Liver (tissue), 9 donors: Measurements from ENCODE around the gene LSM5. TPM values are rescaled to one million over a fixed set of nuclear protein-coding genes. Genes with fewer than 3 reads are reported as not detected.

Experiments
- DNase-seq: peaks from one replicate; pipeline ENCODE4 v3.0.0-alpha.2; 2017; ENCODE audit warnings: low spot score
- H3K27ac ChIP-seq, 2 donors: one replicate each; pipeline ENCODE4 v1.7.0; 2013; ENCODE audit warnings: inconsistent platforms in 2 of 2, low read length in 2 of 2, control low read depth in 1 of 2, low read depth in 1 of 2, mild to moderate bottlenecking in 1 of 2
- H3K27me3 ChIP-seq, 4 donors: one replicate each; pipeline versions ENCODE4 v1.6.1 to v1.7.0; 2013; ENCODE audit warnings: low read length in 3 of 4, inconsistent platforms in 1 of 4, mild to moderate bottlenecking in 1 of 4, moderate library complexity in 1 of 4; ENCODE audit not compliant: control insufficient read depth in 4 of 4, insufficient read depth in 4 of 4
- H3K36me3 ChIP-seq, 4 donors: one replicate each; pipeline versions ENCODE4 v1.6.1 to v1.7.0; 2013; ENCODE audit warnings: low read length in 3 of 4, mild to moderate bottlenecking in 3 of 4, low read depth in 1 of 4, moderate library complexity in 1 of 4; ENCODE audit not compliant: control insufficient read depth in 4 of 4, insufficient read depth in 3 of 4
- H3K4me1 ChIP-seq, 4 donors: one replicate each; pipeline versions ENCODE4 v1.6.1 to v1.7.0; 2013; ENCODE audit warnings: low read length in 3 of 4, mild to moderate bottlenecking in 3 of 4, moderate library complexity in 1 of 4; ENCODE audit not compliant: control insufficient read depth in 4 of 4, insufficient read depth in 4 of 4
- H3K4me3 ChIP-seq, 3 donors: one replicate each; pipeline versions ENCODE4 v1.6.1 to v1.7.0; 2013; ENCODE audit warnings: low read length in 3 of 3, control low read depth in 1 of 3, low read depth in 1 of 3, mild to moderate bottlenecking in 1 of 3
- H3K9ac ChIP-seq, 2 donors: one replicate each; pipeline ENCODE4 v1.7.0; 2013; ENCODE audit warnings: low read length in 2 of 2, mild to moderate bottlenecking in 2 of 2, moderate library complexity in 2 of 2, control low read depth in 1 of 2, low read depth in 1 of 2
- H3K9me3 ChIP-seq, 4 donors: one replicate each; pipeline versions ENCODE4 v1.6.1 to v1.7.0; 2013; ENCODE audit warnings: low read length in 3 of 4; ENCODE audit not compliant: control insufficient read depth in 4 of 4
- CTCF ChIP-seq: fragments of 150-350 bp; IDR thresholded peaks from 2 replicates; pipeline ENCODE4 v1.5.1; 2017; ENCODE audit warnings: improper control_type of control experiment, low read depth, low read length; ENCODE audit not compliant: missing input control
- EGR1 ChIP-seq, 2 donors: IDR thresholded peaks; 2 replicates each; pipeline ENCODE4 v1.6.1; 2016 to 2018; ENCODE audit warnings: antibody characterized with exemption in 2 of 2, low read depth in 2 of 2
- FOXA1 ChIP-seq: IDR thresholded peaks from 2 replicates; pipeline ENCODE4 v1.6.1; 2016; ENCODE audit warnings: antibody characterized with exemption
- FOXA2 ChIP-seq: IDR thresholded peaks from 2 replicates; pipeline ENCODE4 v1.6.1; 2016; ENCODE audit warnings: antibody characterized with exemption
- GABPA ChIP-seq, 2 donors: IDR thresholded peaks in 1 of 2; conservative IDR thresholded peaks in 1 of 2; 2 replicates each; pipeline ENCODE4 v1.6.1; 2016; ENCODE audit warnings: antibody characterized with exemption in 2 of 2, mild to moderate bottlenecking in 1 of 2, moderate library complexity in 1 of 2
- HNF4G ChIP-seq: IDR thresholded peaks from 2 replicates; pipeline ENCODE4 v1.6.1; 2016; ENCODE audit warnings: antibody characterized with exemption
- JUND ChIP-seq, 2 donors: IDR thresholded peaks; 2 replicates each; pipeline ENCODE4 v1.6.1; 2016; ENCODE audit warnings: antibody characterized with exemption in 2 of 2
- MAX ChIP-seq: IDR thresholded peaks from 2 replicates; pipeline ENCODE4 v1.6.1; 2016; ENCODE audit warnings: antibody characterized with exemption
- NR2F2 ChIP-seq: IDR thresholded peaks from 2 replicates; pipeline ENCODE4 v1.6.1; 2016; ENCODE audit warnings: antibody characterized with exemption
- RAD21 ChIP-seq, 2 donors: IDR thresholded peaks; 2 replicates each; pipeline ENCODE4 v1.6.1; 2016; ENCODE audit warnings: antibody characterized with exemption in 2 of 2, mild to moderate bottlenecking in 2 of 2
- REST ChIP-seq: IDR thresholded peaks from 2 replicates; pipeline ENCODE4 v1.6.1; 2016; ENCODE audit warnings: antibody characterized with exemption, mild to moderate bottlenecking
- RXRA ChIP-seq, 2 donors: IDR thresholded peaks; 2 replicates each; pipeline ENCODE4 v1.6.1; 2017 to 2018; ENCODE audit warnings: antibody characterized with exemption in 2 of 2, mild to moderate bottlenecking in 1 of 2
- TAF1 ChIP-seq: conservative IDR thresholded peaks from 2 replicates; pipeline ENCODE4 v1.6.1; 2016; ENCODE audit warnings: antibody characterized with exemption, mild to moderate bottlenecking
- ZBTB33 ChIP-seq: IDR thresholded peaks from 2 replicates; pipeline ENCODE4 v1.6.1; 2016; ENCODE audit warnings: antibody characterized with exemption
- WGBS: extraction: QIAGEN DNeasy Blood & Tissue Kit; methylation state at CpG from one replicate; pipeline ENCODE4 v1.1.7; 2013; 5-methylcytosine and 5-hydroxymethylcytosine counted together
- polyA plus RNA-seq, 2 donors: library from polyadenylated mRNA; stranded (reverse) in 1 of 2; unstranded in 1 of 2; fragments of 200-250 nt in 1 of 2; fragments of >200 nt in 1 of 2; fragmentation: Nextera tagmentation in 1 of 2; extraction: Ambion mirVana in 1 of 2; gene quantifications; one replicate each; pipeline versions ENCODE4 v1.2.1 to v1.2.3, GENCODE V29; 2013 to 2015
- total RNA-seq, 2 donors: library from RNA; depleted of rRNA; stranded (reverse); fragments of >200 nt; gene quantifications; one replicate each; pipeline ENCODE4 v1.2.3, GENCODE V29; 2014
- donor health status: healthy.
- donor health status: healthy.
- donor health status: healthy.
- donor health status: healthy.
- donor health status: healthy.

LSM5 gene
- total and polyA plus RNA-seq, 4 donors: 6.0 to 74.1 (median 25.8) TPM

- Histone ChIP-seq H3K9me3 (no peaks in the 10 kb centered on the region), H3K4me3 (no peak overlapping the region), H3K4me1 (no peaks in the 10 kb centered on the region), H3K27ac (no peak overlapping the region), H3K9ac (no peak overlapping the region), H3K27me3 (no peaks in the 10 kb centered on the region), H3K36me3 (no peaks in the 10 kb centered on the region)
- TF ChIP-seq JUND (IDR thresholded peaks at IDR 0.05) (no peak), REST (no peak), FOXA2 (no peak), NR2F2 (no peak), ZBTB33 (no peak), RAD21 (IDR thresholded peaks at IDR 0.05) (no peak), MAX (no peak), CTCF (no peak), RXRA (IDR thresholded peaks at IDR 0.05) (no peak), HNF4G (no peak), TAF1 (no peak), EGR1 (IDR thresholded peaks at IDR 0.05; ENCODE audit: low read depth in 2 of 2) (no peak), FOXA1 (no peak), GABPA (IDR thresholded peaks at IDR 0.05 in 1 of 2, conservative IDR thresholded peaks at IDR 0.05 in 1 of 2) (no peak)
- no peak for DNase-seq
Measured at GRCh38 chr7:32462451-32462850, 27.7 kb downstream of the LSM5 start.

- TF ChIP-seq FOXA2 (no peak), MAX (no peak), FOXA1 (no peak), HNF4G (no peak), NR2F2 (no peak), JUND (IDR thresholded peaks at IDR 0.05) (no peak)
- 59% methylated on average over 2 of the region's 2 CpGs for WGBS
- no peaks in the 10 kb centered on the region for H3K36me3 ChIP-seq
- no peak overlapping the region for H3K4me3 ChIP-seq
- no peaks in the 10 kb centered on the region for H3K27me3 ChIP-seq
- no peak for DNase-seq
- H3K9ac ChIP-seq: no peak overlapping the region
- no peak overlapping the region for H3K27ac ChIP-seq
- H3K9me3 ChIP-seq: no peaks in the 10 kb centered on the region
- H3K4me1 ChIP-seq: no peaks in the 10 kb centered on the region
Measured at GRCh38 chr7:32461484-32461883, 28.7 kb downstream of the LSM5 start.
